HCT116 (cell line): ENCODE measurements around the gene PLA2G2D. TPM values are rescaled to one million over a fixed set of nuclear protein-coding genes. Genes with fewer than 3 reads are reported as not detected.

Experiments
- ATAC-seq: fragments of 200-7000 bp; cut with Tn5 transposase; 2 replicates; pipeline ENCODE4 v1.9.1; 2020; ENCODE audit warnings: mild to moderate bottlenecking, moderate library complexity
- BruUV-seq: library from RNA; stranded (reverse); fragments of 400-500 nt; replicated peaks from 2 replicates; lab custom pipeline; 2021; lab: Mats Ljungman, UMichigan
- CTCF ChIA-PET: fragments of 300-600 bp; sonication (Branson Sonifier 250); formaldehyde crosslinking; loops from one replicate; lab custom pipeline; 2021; ENCODE audit warnings: antibody characterized with exemption; lab: Charles Lee
- POLR2A ChIA-PET: fragments of 300-600, 350-600 bp; sonication (Branson Sonifier 250); formaldehyde crosslinking; loops from one replicate; lab custom pipeline; 2021; ENCODE audit warnings: antibody characterized with exemption; lab: Charles Lee
- RAD21 ChIA-PET, 2 experiments: fragments of 300-600 bp; sonication (Branson Sonifier 250); formaldehyde crosslinking; loops; one replicate each; lab custom pipeline; 2023; ENCODE audit warnings: low total read pairs in 2 of 2; ENCODE audit not compliant: uncharacterized antibody in 2 of 2, unreplicated experiment in 2 of 2, low non-redundant PET in 1 of 2; lab: Charles Lee
- DNase-seq: peaks from one replicate; pipeline ENCODE4 v3.0.0-alpha.2; 2010; ENCODE audit warnings: low read depth, low spot score
- H2AFZ ChIP-seq: fragments of 200-600 bp; shearing (Covaris generic), sonication (generic); 2 replicates; pipeline ENCODE4 v1.6.1; 2017; ENCODE audit warnings: low read depth, mixed run types, mixed read lengths, antibody characterized with exemption, low read length; ENCODE audit not compliant: poor library complexity, severe bottlenecking
- H3K27ac ChIP-seq: 2 replicates; pipeline ENCODE4 v1.5.1; 2012; ENCODE audit warnings: low read depth, low read length
- H3K27me3 ChIP-seq: fragments of 200-600 bp; sonication (generic); 2 replicates; pipeline ENCODE4 v1.6.1; 2016; ENCODE audit warnings: mixed run types, low read length, mixed read lengths; ENCODE audit not compliant: insufficient read depth
- H3K36me3 ChIP-seq, 2 experiments: fragments of 200-500 bp in 1 of 2; fragments of 200-600 bp in 1 of 2; sonication (Bioruptor generic) in 1 of 2; sonication (generic) in 1 of 2; 2 replicates each; pipeline versions ENCODE4 v1.5.1 to v1.6.1; 2014 to 2016; ENCODE audit warnings: low read length in 2 of 2, inconsistent platforms in 1 of 2, mixed read lengths in 1 of 2, mixed run types in 1 of 2; ENCODE audit not compliant: insufficient read depth in 2 of 2, control insufficient read depth in 1 of 2
- H3K4me1 ChIP-seq, 2 experiments: fragments of 200-600 bp in 1 of 2; sonication (generic) in 1 of 2; 2 replicates each; pipeline versions ENCODE4 v1.5.1 to v1.6.1; 2012 to 2017; ENCODE audit warnings: low read length in 2 of 2, inconsistent platforms in 1 of 2, mild to moderate bottlenecking in 1 of 2, mixed read lengths in 1 of 2, mixed run types in 1 of 2, moderate library complexity in 1 of 2; ENCODE audit not compliant: insufficient read depth in 2 of 2, control insufficient read depth in 1 of 2
- H3K4me2 ChIP-seq: fragments of 200-600 bp; sonication (generic); 2 replicates; pipeline ENCODE4 v1.6.1; 2017; ENCODE audit warnings: mixed run types, low read length, mixed read lengths
- H3K4me3 ChIP-seq, 2 experiments: fragments of 200-600 bp in 1 of 2; sonication (generic) in 1 of 2; replicated peaks in 1 of 2; 2 replicates each; pipeline ENCODE4 v1.5.1; 2011 to 2016; ENCODE audit warnings: low read length in 2 of 2, control low read depth in 1 of 2, low read depth in 1 of 2, mild to moderate bottlenecking in 1 of 2, mixed read lengths in 1 of 2, mixed run types in 1 of 2
- H3K79me2 ChIP-seq: fragments of 200-600 bp; sonication (generic); 2 replicates; pipeline ENCODE4 v1.6.1; 2017; ENCODE audit warnings: mild to moderate bottlenecking, mixed run types, low read length, moderate library complexity, mixed read lengths; ENCODE audit not compliant: insufficient read depth
- H3K9ac ChIP-seq: fragments of 200-600 bp; sonication (generic); 2 replicates; pipeline ENCODE4 v1.6.1; 2016; ENCODE audit warnings: low read length, mixed read lengths
- H3K9me2 ChIP-seq: fragments of 200-600 bp; sonication (generic), shearing (Covaris generic); 2 replicates; pipeline ENCODE4 v1.6.1; 2017; ENCODE audit warnings: mixed run types, mild to moderate bottlenecking, moderate library complexity; ENCODE audit not compliant: insufficient read depth
- H3K9me3 ChIP-seq, 2 experiments: fragments of 200-500 bp in 1 of 2; fragments of 200-600 bp in 1 of 2; sonication (Bioruptor generic) in 1 of 2; sonication (generic) in 1 of 2; 2 replicates each; pipeline ENCODE4 v1.6.1; 2014 to 2017; ENCODE audit warnings: low read length in 2 of 2, mixed read lengths in 2 of 2, inconsistent platforms in 1 of 2, low read depth in 1 of 2, mild to moderate bottlenecking in 1 of 2, mixed run types in 1 of 2, moderate library complexity in 1 of 2; ENCODE audit not compliant: control insufficient read depth in 1 of 2, insufficient read depth in 1 of 2
- H4K20me1 ChIP-seq: fragments of 200-600 bp; sonication (generic), shearing (Covaris generic); 2 replicates; pipeline ENCODE4 v1.6.1; 2017; ENCODE audit warnings: mixed run types, mild to moderate bottlenecking, moderate library complexity; ENCODE audit not compliant: insufficient read depth
- ELF1 ChIP-seq: IDR thresholded peaks from 2 replicates; pipeline ENCODE4 v1.6.1; 2012; ENCODE audit warnings: low read depth, borderline replicate concordance
- EZH2phosphoT487 ChIP-seq: fragments of 200-600 bp; IDR thresholded peaks from 2 replicates; pipeline ENCODE4 v1.6.1; 2018; ENCODE audit warnings: antibody characterized with exemption, borderline replicate concordance
- FOSL1 ChIP-seq: IDR thresholded peaks from 2 replicates; pipeline ENCODE4 v1.6.1; 2012; ENCODE audit warnings: low read depth
- POLR2A ChIP-seq: IDR thresholded peaks from 2 replicates; pipeline ENCODE4 v1.7.0; 2011; ENCODE audit warnings: borderline replicate concordance; ENCODE audit not compliant: insufficient read depth, insufficient read length; ENCODE audit errors: extremely low read depth
- POLR2AphosphoS5 ChIP-seq: IDR thresholded peaks from 2 replicates; pipeline ENCODE4 v1.6.1; 2011; ENCODE audit warnings: mild to moderate bottlenecking, low read depth, low read length, moderate library complexity
- SIN3A ChIP-seq: IDR thresholded peaks from 2 replicates; pipeline ENCODE4 v1.6.1; 2012; ENCODE audit warnings: low read depth
- SP1 ChIP-seq: IDR thresholded peaks from 2 replicates; pipeline ENCODE4 v1.6.1; 2012; ENCODE audit warnings: low read depth
- SRF ChIP-seq: IDR thresholded peaks from 2 replicates; pipeline ENCODE4 v1.6.1; 2012; ENCODE audit warnings: low read depth
- ZFX ChIP-seq: fragments of 450-650 bp; IDR thresholded peaks from 2 replicates; pipeline ENCODE4 v1.6.1; 2017
- ZNF274 ChIP-seq: fragments of 200-500 bp; sonication (Bioruptor generic); IDR thresholded peaks from 2 replicates; pipeline ENCODE4 v1.6.1; 2014; ENCODE audit warnings: mild to moderate bottlenecking, low read depth, low read length, inconsistent platforms
- intact Hi-C: fragments of 100-400 bp; cut with micrococcal nuclease; formaldehyde crosslinking; loops from 2 replicates; pipeline ENCODE4 v1.10.0; 2022
- total RNA-seq: library from RNA; stranded (reverse); gene quantifications from one replicate; pipeline ENCODE4 v1.2.1, GENCODE V29; 2021; ENCODE audit not compliant: unreplicated experiment
- TF ChIP-seq, protein P1 (sequence below): IDR thresholded peaks from 2 replicates; pipeline ENCODE4 v1.6.1; 2012
- TF ChIP-seq, protein P2 (sequence below): IDR thresholded peaks from 2 replicates; pipeline ENCODE4 v1.6.1; 2011; ENCODE audit warnings: mild to moderate bottlenecking, low read length, moderate library complexity; ENCODE audit not compliant: insufficient replicate concordance; ENCODE audit errors: extremely low read depth

PLA2G2D gene
- total RNA-seq, 1 experiment from 2014 or later, result not detected

DNA sequence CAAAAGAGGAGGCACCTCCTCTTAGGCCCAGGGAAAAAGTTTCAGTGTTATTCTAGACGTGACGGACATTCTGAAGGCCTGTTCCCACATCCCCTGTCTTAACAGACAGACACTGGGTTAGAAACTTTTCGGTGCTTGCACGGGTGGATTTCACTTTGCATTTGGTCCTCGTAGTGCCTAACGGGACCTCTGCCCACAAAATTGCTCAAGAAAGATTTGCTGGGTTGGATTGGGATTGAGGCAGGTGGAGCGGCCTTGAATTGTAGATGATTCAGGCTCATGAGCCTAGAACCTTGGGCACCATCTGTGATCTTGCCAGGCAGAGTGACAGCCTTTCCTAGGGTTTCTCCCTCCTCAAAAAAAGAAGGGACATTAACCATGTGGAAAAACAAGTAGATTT is 46.6 kb downstream of the PLA2G2D start:
- no peak overlapping the region for H2AFZ ChIP-seq
- no peak for TF ChIP-seq FOSL1
- no peak for TF ChIP-seq POLR2A
- no peak for TF ChIP-seq ELF1
- TF ChIP-seq EZH2phosphoT487, result no peak
- no peak for TF ChIP-seq POLR2AphosphoS5
- TF ChIP-seq SP1, result no peak
- TF ChIP-seq, protein P1, sequence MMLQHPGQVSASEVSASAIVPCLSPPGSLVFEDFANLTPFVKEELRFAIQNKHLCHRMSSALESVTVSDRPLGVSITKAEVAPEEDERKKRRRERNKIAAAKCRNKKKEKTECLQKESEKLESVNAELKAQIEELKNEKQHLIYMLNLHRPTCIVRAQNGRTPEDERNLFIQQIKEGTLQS, result no peak
- TF ChIP-seq, protein P2, sequence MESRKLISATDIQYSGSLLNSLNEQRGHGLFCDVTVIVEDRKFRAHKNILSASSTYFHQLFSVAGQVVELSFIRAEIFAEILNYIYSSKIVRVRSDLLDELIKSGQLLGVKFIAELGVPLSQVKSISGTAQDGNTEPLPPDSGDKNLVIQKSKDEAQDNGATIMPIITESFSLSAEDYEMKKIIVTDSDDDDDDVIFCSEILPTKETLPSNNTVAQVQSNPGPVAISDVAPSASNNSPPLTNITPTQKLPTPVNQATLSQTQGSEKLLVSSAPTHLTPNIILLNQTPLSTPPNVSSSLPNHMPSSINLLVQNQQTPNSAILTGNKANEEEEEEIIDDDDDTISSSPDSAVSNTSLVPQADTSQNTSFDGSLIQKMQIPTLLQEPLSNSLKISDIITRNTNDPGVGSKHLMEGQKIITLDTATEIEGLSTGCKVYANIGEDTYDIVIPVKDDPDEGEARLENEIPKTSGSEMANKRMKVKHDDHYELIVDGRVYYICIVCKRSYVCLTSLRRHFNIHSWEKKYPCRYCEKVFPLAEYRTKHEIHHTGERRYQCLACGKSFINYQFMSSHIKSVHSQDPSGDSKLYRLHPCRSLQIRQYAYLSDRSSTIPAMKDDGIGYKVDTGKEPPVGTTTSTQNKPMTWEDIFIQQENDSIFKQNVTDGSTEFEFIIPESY, result no peak
- no peak for TF ChIP-seq ZFX
- TF ChIP-seq ZNF274, result no peak
- no peak for TF ChIP-seq SIN3A
- no peak for TF ChIP-seq SRF
- no peak overlapping the region for H3K4me2 ChIP-seq
- BruUV-seq, result no TSS peak
- no peak overlapping the region for H3K4me3 ChIP-seq
- no peaks in the 10 kb centered on the region for H3K9me3 ChIP-seq
- intact Hi-C loops, result no loop called here
- no peak overlapping the region for H3K27ac ChIP-seq
- no peaks in the 10 kb centered on the region for H3K36me3 ChIP-seq
- no peaks in the 10 kb centered on the region for H4K20me1 ChIP-seq
- DNase-seq, result no peak
- POLR2A ChIA-PET, result no interaction called here
- H3K27me3 ChIP-seq, result no peaks in the 10 kb centered on the region
- no peaks in the 10 kb centered on the region for H3K9me2 ChIP-seq
- RAD21 ChIA-PET, result no interaction called here
- no peak overlapping the region for H3K9ac ChIP-seq
- H3K4me1 ChIP-seq, result no peaks in the 10 kb centered on the region
- no peaks in the 10 kb centered on the region for H3K79me2 ChIP-seq
- CTCF ChIA-PET, result no interaction called here
- no peak for ATAC-seq
